Aorta (tissue), 5 donors: Measurements from ENCODE around the gene COL5A2. TPM values are rescaled to one million over a fixed set of nuclear protein-coding genes. Genes with fewer than 3 reads are reported as not detected.

Source experiments
- ATAC-seq: fragments of 200-7000 bp; cut with Tn5 transposase; one replicate; pipeline ENCODE4 v1.9.1; 2022; ENCODE audit warnings: moderate library complexity; ENCODE audit not compliant: low FRiP score
- DNase-seq, 2 donors: peaks; one replicate each; pipeline ENCODE4 v3.0.0-alpha.2; 2020
- H3K27ac ChIP-seq, 2 donors: one replicate each; pipeline ENCODE4 v1.5.1; 2013; ENCODE audit warnings: low read length in 2 of 2, mild to moderate bottlenecking in 2 of 2, moderate library complexity in 2 of 2, control low read depth in 1 of 2, inconsistent platforms in 1 of 2, low read depth in 1 of 2
- H3K27me3 ChIP-seq, 2 donors: one replicate each; pipeline ENCODE4 v1.6.1; 2013; ENCODE audit warnings: control low read depth in 1 of 2, low read length in 1 of 2, mild to moderate bottlenecking in 1 of 2, moderate library complexity in 1 of 2; ENCODE audit not compliant: insufficient read depth in 2 of 2, control insufficient read depth in 1 of 2
- H3K36me3 ChIP-seq, 2 donors: one replicate each; pipeline ENCODE4 v1.6.1; 2013; ENCODE audit warnings: control low read depth in 1 of 2, low read length in 1 of 2, mild to moderate bottlenecking in 1 of 2; ENCODE audit not compliant: insufficient read depth in 2 of 2, control insufficient read depth in 1 of 2
- H3K4me1 ChIP-seq, 2 donors: one replicate each; pipeline ENCODE4 v1.6.1; 2013; ENCODE audit warnings: low read length in 2 of 2, control low read depth in 1 of 2, mild to moderate bottlenecking in 1 of 2, moderate library complexity in 1 of 2; ENCODE audit not compliant: insufficient read depth in 2 of 2, control insufficient read depth in 1 of 2
- H3K4me3 ChIP-seq, 2 donors: one replicate each; pipeline ENCODE4 v1.5.1; 2013; ENCODE audit warnings: low read length in 2 of 2, control low read depth in 1 of 2, mild to moderate bottlenecking in 1 of 2
- H3K9me3 ChIP-seq: one replicate; pipeline ENCODE4 v1.6.1; 2013; ENCODE audit warnings: mild to moderate bottlenecking, low read length; ENCODE audit not compliant: control insufficient read depth
- WGBS, 2 donors: extraction: QIAGEN DNeasy Blood & Tissue Kit; methylation state at CpG; one replicate each; pipeline ENCODE4 v1.1.7; 2013; 5-methylcytosine and 5-hydroxymethylcytosine counted together
- intact Hi-C, 2 donors: fragments of 100-400 bp; cut with DNase I; formaldehyde crosslinking; loops; one replicate each; pipeline versions ENCODE4 v1.14.2 to v1.15.0; 2022
- polyA plus RNA-seq, 2 donors: library from polyadenylated mRNA; stranded (reverse); fragments of 200-250 nt; gene quantifications; one replicate each; pipeline ENCODE4 v1.2.3, GENCODE V29; 2013
- total RNA-seq, 2 donors: library from RNA; stranded (reverse); fragmentation: NEBNext Ultra II Directional; extraction: Animal tissue kit (Norgen Biotek cat#: 25700); gene quantifications; one replicate each; pipeline ENCODE4 v1.2.1, GENCODE V29; 2021
- donor health status: healthy with polysubstance abuse.
- donor health status: Bipolar disorder and iron deficiency.
- donor health status: DM: no; HTN: no; CAD: no.
- donor health status: DM: no; HTN: no; CAD: no.
- donor health status: DM: yes; HTN: yes; CAD: no.

The COL5A2 gene
- total and polyA plus RNA-seq, 4 donors = 13.3 to 131 (median 97.9) TPM

GRCh38 chr2:189176516-189176915, 3.0 kb downstream of the COL5A2 start:
- intact Hi-C loops = loop anchor here (10.0 kb wide), 2 partner anchors 62 to 168 kb away; no protein-coding TSS in a partner anchor
- H3K27ac ChIP-seq = no peak overlapping the region
- H3K4me3 ChIP-seq = peak overlapping the region; percentile 28 to 79
- H3K36me3 ChIP-seq = no peaks in the 10 kb centered on the region
- DNase-seq = no peak
- no peaks in the 10 kb centered on the region for H3K27me3 ChIP-seq
- WGBS, 2 donors = 14% methylated on average over 3 of the region's 3 CpGs
- no peaks in the 10 kb centered on the region for H3K9me3 ChIP-seq
- peaks cover 0 to 4% of the 10 kb centered on the region in 2 donors for H3K4me1 ChIP-seq
- ATAC-seq = no peak

- Histone ChIP-seq H3K27me3 (no peaks in the 10 kb centered on the region), H3K4me1 (peaks cover 1 to 4% of the 10 kb centered on the region in 2 donors), H3K4me3 (peak overlapping the region; percentile 28 to 79), H3K36me3 (no peaks in the 10 kb centered on the region), H3K27ac (no peak overlapping the region), H3K9me3 (no peaks in the 10 kb centered on the region)
- no peak for DNase-seq
- ATAC-seq = no peak
- intact Hi-C loops = loop anchor here (10.0 kb wide), 2 partner anchors 61 to 169 kb away; no protein-coding TSS in a partner anchor
- 54 to 56% methylated on average over 2 of the region's 2 CpGs for WGBS, 2 donors
Measured at GRCh38 chr2:189175869-189176433, 3.6 kb downstream of the COL5A2 start.

GRCh38 chr2:189171956-189172609, 7.5 kb downstream of the COL5A2 start:
- Histone ChIP-seq H3K36me3 (no peaks in the 10 kb centered on the region), H3K4me3 (no peak overlapping the region), H3K27ac (peak overlapping the region in 1 of 2 donors; percentile 33), H3K27me3 (no peaks in the 10 kb centered on the region), H3K9me3 (no peaks in the 10 kb centered on the region), H3K4me1 (peaks cover 3 to 4% of the 10 kb centered on the region in 2 donors)
- WGBS, 2 donors = 7 to 9% methylated on average over 1 of the region's 1 CpG
- intact Hi-C loops = loop anchor here (5.0 to 10.0 kb wide), 3 partner anchors 55 to 173 kb away; no protein-coding TSS in a partner anchor
- DNase-seq (no peak), ATAC-seq (no peak)

GRCh38 chr2:189168856-189169499, 10.6 kb downstream of the COL5A2 start:
- H3K36me3 ChIP-seq = no peaks in the 10 kb centered on the region
- no peak overlapping the region for H3K4me3 ChIP-seq
- intact Hi-C loops = no loop called here
- no peaks in the 10 kb centered on the region for H3K27me3 ChIP-seq
- H3K9me3 ChIP-seq = no peaks in the 10 kb centered on the region
- ATAC-seq (peak; percentile 43), DNase-seq (no peak)
- no peak overlapping the region for H3K27ac ChIP-seq
- WGBS, 2 donors = 23 to 24% methylated on average over 2 of the region's 2 CpGs
- peaks cover under 1 to 3% of the 10 kb centered on the region in 2 donors for H3K4me1 ChIP-seq

GRCh38 chr2:189165656-189166380, 13.7 kb downstream of the COL5A2 start:
- Histone ChIP-seq H3K4me1 (peaks cover 0 to under 1% of the 10 kb centered on the region in 2 donors), H3K27me3 (no peaks in the 10 kb centered on the region), H3K9me3 (no peaks in the 10 kb centered on the region), H3K27ac (peak overlapping the region in 1 of 2 donors; percentile 40), H3K4me3 (no peak overlapping the region), H3K36me3 (no peaks in the 10 kb centered on the region)
- intact Hi-C loops = no loop called here
- no peak for DNase-seq
- ATAC-seq = no peak
- 89 to 92% methylated on average over 3 of the region's 3 CpGs for WGBS, 2 donors

- peak; percentile 77 for ATAC-seq
- DNase-seq = no peak
- Histone ChIP-seq H3K4me3 (no peak overlapping the region), H3K4me1 (no peaks in the 10 kb centered on the region), H3K36me3 (no peaks in the 10 kb centered on the region), H3K27ac (no peak overlapping the region), H3K9me3 (no peaks in the 10 kb centered on the region), H3K27me3 (no peaks in the 10 kb centered on the region)
- 0 to 3% methylated on average over 1 of the region's 1 CpG for WGBS, 2 donors
- intact Hi-C loops = no loop called here
Measured at GRCh38 chr2:189164746-189165145, 14.8 kb downstream of the COL5A2 start.

- H3K9me3 ChIP-seq = no peaks in the 10 kb centered on the region
- no peak for DNase-seq
- H3K36me3 ChIP-seq = no peaks in the 10 kb centered on the region
- H3K27me3 ChIP-seq = no peaks in the 10 kb centered on the region
- no peak for ATAC-seq
- peak overlapping the region in 1 of 2 donors; percentile 70 for H3K27ac ChIP-seq
- WGBS, 2 donors = 6 to 7% methylated on average over 3 of the region's 3 CpGs
- H3K4me1 ChIP-seq = no peaks in the 10 kb centered on the region
- intact Hi-C loops = no loop called here
- H3K4me3 ChIP-seq = no peak overlapping the region
Measured at GRCh38 chr2:189163889-189164288, 15.7 kb downstream of the COL5A2 start.

GRCh38 chr2:189162566-189162965, 17.0 kb downstream of the COL5A2 start:
- no peak overlapping the region for H3K27ac ChIP-seq
- intact Hi-C loops = no loop called here
- no peak for DNase-seq
- no peaks in the 10 kb centered on the region for H3K36me3 ChIP-seq
- H3K27me3 ChIP-seq = no peaks in the 10 kb centered on the region
- no peak overlapping the region for H3K4me3 ChIP-seq
- ATAC-seq = no peak
- H3K4me1 ChIP-seq = no peaks in the 10 kb centered on the region
- H3K9me3 ChIP-seq = no peaks in the 10 kb centered on the region
